Calu3 (cell line): Measurements from ENCODE around the gene SDR9C7. TPM values are rescaled to one million over a fixed set of nuclear protein-coding genes. Genes with fewer than 3 reads are reported as not detected.

Experiments used
- BruUV-seq: library from RNA; stranded (reverse); fragments of 400-500 nt; replicated peaks from 2 replicates; lab custom pipeline; 2021; lab: Mats Ljungman, UMichigan
- CTCF ChIA-PET: fragments of 300-600 bp; sonication (Branson Sonifier 250); formaldehyde crosslinking; loops from one replicate; lab custom pipeline; 2022; ENCODE audit warnings: antibody characterized with exemption; lab: Charles Lee
- DNase-seq: peaks from one replicate; pipeline ENCODE4 v3.0.0; 2022
- H3K27ac Mint-ChIP-seq: one replicate; pipeline ENCODE4 v1.8.0; 2022; ENCODE audit warnings: mixed read lengths; ENCODE audit not compliant: unreplicated experiment
- H3K27me3 Mint-ChIP-seq: one replicate; pipeline ENCODE4 v1.8.0; 2022; ENCODE audit warnings: mixed read lengths; ENCODE audit not compliant: unreplicated experiment
- H3K36me3 Mint-ChIP-seq: one replicate; pipeline ENCODE4 v1.8.0; 2022; ENCODE audit warnings: mild to moderate bottlenecking, moderate library complexity, mixed read lengths; ENCODE audit not compliant: insufficient read depth, unreplicated experiment
- H3K4me1 Mint-ChIP-seq: one replicate; pipeline ENCODE4 v1.8.0; 2022; ENCODE audit warnings: mild to moderate bottlenecking, low read depth, mixed read lengths; ENCODE audit not compliant: unreplicated experiment
- H3K4me3 Mint-ChIP-seq: one replicate; pipeline ENCODE4 v1.8.0; 2022; ENCODE audit warnings: mild to moderate bottlenecking, low read depth, moderate library complexity, mixed read lengths; ENCODE audit not compliant: unreplicated experiment
- H3K9me3 Mint-ChIP-seq: one replicate; pipeline ENCODE4 v1.8.0; 2022; ENCODE audit warnings: low read depth, mixed read lengths; ENCODE audit not compliant: unreplicated experiment
- CTCF ChIP-seq: fragments of 200-600 bp; IDR thresholded peaks from one replicate; pipeline ENCODE4 v1.8.0; 2022; ENCODE audit warnings: antibody characterized with exemption; ENCODE audit not compliant: unreplicated experiment
- intact Hi-C: fragments of 100-400 bp; cut with micrococcal nuclease; formaldehyde crosslinking; loops from one replicate; pipeline ENCODE4 v1.10.0; 2022; ENCODE audit not compliant: unreplicated experiment
- total RNA-seq: library from RNA; stranded (reverse); gene quantifications from 2 replicates; pipeline ENCODE4 v1.2.3, GENCODE V29; 2022

Gene SDR9C7
- total RNA-seq, 1 experiment from 2014 or later: not detected

GRCh38 chr12:56955631-56956256, 21.5 kb upstream of the SDR9C7 start:
- intact Hi-C loops: no loop called here
- Mint-ChIP-seq H3K27ac (no peak overlapping the region), H3K4me1 (peaks cover 21% of the 10 kb centered on the region), H3K27me3 (peaks cover 74% of the 10 kb centered on the region), H3K4me3 (no peak overlapping the region), H3K9me3 (no peaks in the 10 kb centered on the region), H3K36me3 (no peaks in the 10 kb centered on the region)
- DNase-seq: no peak
- BruUV-seq: no TSS peak
- CTCF ChIA-PET: no interaction called here
- no peak for TF ChIP-seq CTCF

- H3K27me3 Mint-ChIP-seq: peaks cover 71% of the 10 kb centered on the region
- no peak for DNase-seq
Observed at GRCh38 chr12:56954958-56955355, 20.7 kb upstream of the SDR9C7 start.

DNA sequence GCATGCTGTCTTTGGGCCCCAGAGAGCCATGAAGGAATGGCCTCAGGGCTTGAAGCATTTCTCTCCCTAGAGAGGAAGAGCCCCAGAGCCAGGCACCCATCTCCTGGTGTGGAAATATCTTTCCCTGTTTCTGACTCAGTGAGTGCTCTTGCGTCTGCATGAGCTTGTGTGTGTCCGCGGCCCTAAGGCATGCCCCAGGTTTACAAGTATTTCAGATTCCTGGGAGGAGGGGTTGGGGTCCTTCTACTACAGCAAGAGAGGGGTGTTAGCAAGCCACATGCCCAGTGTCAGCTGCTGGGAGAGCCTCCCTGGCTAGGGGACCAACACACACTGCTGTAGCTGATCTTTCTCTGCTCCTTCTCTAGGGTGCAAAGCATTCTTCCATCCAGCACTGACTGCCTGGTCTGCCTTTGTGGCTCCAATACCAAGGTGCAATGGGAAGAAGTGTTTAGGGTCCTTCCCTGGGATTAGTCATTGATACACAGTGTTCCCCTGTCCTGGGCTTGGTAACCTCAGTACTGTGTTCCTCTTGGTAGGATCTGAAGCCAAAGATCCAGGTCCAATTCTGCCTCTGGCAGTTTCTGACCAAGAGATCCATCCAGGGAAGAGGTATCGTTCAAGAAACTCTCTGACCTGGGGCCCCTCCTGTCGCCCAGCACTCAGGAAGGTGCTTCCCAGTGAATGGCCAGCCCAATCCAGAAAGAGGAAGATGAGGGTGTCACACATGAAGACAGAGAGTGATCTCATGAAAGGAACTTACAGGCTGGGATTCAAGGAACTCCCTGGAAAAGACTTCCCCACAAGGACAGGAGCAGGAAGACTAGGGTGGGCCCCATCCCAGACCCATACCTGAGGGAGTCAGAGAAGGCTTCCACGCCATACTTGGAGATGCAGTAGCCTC, 20.1 kb upstream of the SDR9C7 start:
- no TSS peak for BruUV-seq
- Mint-ChIP-seq H3K4me3 (no peak overlapping the region), H3K27me3 (peaks cover 64% of the 10 kb centered on the region), H3K36me3 (no peaks in the 10 kb centered on the region), H3K27ac (no peak overlapping the region), H3K4me1 (peaks cover 21% of the 10 kb centered on the region), H3K9me3 (no peaks in the 10 kb centered on the region)
- CTCF ChIA-PET: no interaction called here
- intact Hi-C loops: no loop called here
- TF ChIP-seq CTCF: no peak
- DNase-seq: no peak

More at GRCh38 chr12:56954958-56955355, 20.7 kb upstream of the SDR9C7 start:
- CTCF ChIA-PET: no interaction called here
- BruUV-seq: no TSS peak
- Mint-ChIP-seq H3K36me3 (no peaks in the 10 kb centered on the region), H3K4me3 (no peak overlapping the region), H3K4me1 (peaks cover 21% of the 10 kb centered on the region), H3K27ac (no peak overlapping the region), H3K9me3 (no peaks in the 10 kb centered on the region)
- TF ChIP-seq CTCF: no peak
- intact Hi-C loops: no loop called here

DNA sequence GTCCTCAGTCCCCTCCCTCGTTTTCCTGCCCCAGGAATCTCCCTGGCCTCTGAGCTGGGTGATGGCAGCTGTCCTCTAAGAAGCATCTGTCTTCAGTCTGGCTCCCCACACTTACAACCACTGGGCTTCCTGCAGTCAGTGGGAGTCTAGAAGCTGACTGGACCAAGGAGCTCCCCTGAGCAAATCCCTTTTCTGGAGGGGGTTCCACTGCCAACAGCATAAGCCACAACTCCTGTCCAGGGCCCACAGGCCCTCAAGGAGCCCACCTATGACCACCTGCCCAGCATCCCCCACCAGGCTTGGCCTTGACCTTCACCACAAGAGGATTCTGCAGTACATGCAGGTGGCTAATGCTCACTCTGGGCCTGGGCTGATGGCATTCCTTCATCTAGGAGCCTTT, 19.1 kb upstream of the SDR9C7 start:
- no peak for TF ChIP-seq CTCF
- DNase-seq: no peak
- Mint-ChIP-seq H3K4me3 (no peak overlapping the region), H3K27me3 (peaks cover 59% of the 10 kb centered on the region), H3K36me3 (no peaks in the 10 kb centered on the region), H3K4me1 (peaks cover 21% of the 10 kb centered on the region), H3K27ac (no peak overlapping the region), H3K9me3 (no peaks in the 10 kb centered on the region)
- intact Hi-C loops: no loop called here
- no TSS peak for BruUV-seq
- CTCF ChIA-PET: no interaction called here
